Inferior parietal cortex (tissue), 1 donor: ENCODE results near the gene PFKFB1.

Experiments
- DNase-seq: peaks from one replicate; pipeline ENCODE4 v3.0.0-alpha.2; 2016; ENCODE audit errors: extremely low spot score

Gene PFKFB1

DNA sequence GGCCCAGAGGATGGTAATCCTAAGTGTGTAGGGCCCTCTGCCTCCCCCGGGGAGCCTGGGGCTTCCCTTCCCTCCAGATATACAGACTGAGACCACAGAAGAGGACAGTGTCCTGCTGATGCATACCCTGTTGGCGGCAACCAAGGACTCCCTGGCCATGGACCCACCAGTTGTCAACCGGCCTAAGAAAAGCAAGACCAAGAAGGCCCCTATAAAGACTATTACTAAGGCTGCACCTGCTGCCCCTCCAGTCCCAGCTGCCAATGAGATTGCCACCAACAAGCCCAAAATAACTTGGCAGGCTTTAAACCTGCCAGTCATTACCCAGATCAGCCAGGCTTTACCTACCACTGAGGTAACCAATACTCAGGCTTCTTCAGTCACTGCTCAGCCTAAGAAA is 71.4 kb downstream of the PFKFB1 start:
- DNase-seq, result no peak

DNA sequence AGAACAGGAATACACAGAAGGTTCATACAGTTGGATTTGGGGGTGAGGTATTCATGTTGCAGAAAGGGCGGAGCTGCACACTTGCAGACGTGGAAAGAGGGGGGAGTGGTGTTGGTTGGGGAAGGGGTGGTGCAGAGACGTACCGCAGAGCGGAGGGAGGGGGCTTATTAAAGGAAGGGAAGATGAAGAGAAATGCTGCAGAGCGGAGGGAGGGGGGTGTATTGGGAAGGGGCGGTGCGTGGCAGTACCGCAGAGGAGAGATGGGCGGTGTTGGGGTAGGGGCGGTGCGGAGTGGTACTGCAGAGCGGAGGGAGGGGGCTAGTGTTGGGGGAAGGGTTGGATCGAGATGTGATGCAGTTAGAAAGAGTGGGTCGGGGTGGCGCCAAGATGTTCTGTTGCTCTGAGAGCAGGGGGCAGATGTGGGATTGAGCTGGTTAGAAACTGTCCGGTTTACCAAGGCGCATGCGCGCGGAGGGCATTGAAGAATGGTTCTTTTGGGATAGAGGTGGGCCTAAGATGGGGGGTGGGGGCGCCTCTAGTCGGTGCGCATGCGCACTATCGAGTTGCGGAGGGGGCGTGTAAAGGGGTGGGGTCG is 72.5 kb downstream of the PFKFB1 start:
- peak; percentile 64 for DNase-seq

DNA sequence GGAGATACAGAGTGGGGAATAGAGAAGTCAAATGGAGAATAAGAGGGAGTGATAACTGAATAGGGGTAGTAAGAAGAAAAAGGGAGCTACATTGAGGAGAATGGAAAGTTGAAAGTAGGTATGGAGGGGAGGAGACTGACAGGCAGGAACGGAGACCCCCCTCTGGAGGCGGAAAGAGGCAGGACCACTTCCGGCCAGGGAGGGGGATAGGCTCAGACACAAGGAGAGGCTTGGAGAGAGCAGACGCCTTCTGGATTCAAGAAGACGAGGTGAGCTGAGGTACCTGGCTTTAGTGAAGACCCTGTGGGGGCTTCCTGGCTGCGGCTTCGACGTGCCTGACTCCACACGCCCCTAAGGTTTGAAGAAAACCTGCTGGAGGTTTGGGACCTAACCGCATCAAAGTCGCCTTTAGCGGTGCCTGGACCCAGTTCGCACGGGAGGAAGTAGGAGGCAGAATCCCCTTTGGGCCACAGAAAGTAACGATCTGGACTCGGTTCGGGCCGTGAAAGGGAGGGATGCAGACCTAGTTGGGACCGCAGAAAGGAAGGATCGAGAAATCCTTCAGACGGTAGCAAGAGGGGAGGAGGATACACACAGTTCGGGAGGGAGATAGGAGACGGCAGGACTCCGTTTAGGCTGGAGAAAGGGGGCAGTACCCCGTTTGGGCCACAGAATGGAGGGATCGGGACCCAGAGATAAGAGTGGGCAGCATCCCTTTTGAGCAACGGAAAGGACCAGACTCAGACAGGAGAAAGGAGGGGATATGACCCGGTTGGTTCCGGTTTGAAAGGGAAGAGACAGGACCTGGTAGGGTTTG is 73.2 kb downstream of the PFKFB1 start, which contains the start of gene TRO:
Gene TRO, plus strand, starts transcription at position 215 of the 817 bp plus-strand sequence. CDS start 1,423 bp downstream, outside the sequence.
- DNase-seq, result peak; percentile 7

DNA sequence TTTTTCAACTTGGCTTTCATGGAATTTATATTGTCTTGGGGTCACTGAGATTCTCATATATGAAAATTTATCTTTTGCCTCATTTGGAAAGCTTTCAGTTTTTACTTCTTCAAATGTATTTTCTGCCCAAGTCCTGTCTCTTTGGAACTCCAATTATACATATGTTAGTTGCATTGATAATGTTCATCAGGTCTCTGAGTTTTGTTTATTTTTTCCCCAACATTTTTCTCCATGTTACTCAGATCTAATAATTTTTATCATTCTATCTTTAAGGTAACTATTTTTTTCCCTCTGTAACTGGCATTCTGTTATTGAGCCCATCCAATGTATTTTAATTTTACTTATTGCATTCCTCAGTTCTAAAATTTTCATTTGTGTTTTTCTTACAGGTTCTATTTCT is 84.0 kb downstream of the PFKFB1 start:
- no peak for DNase-seq

DNA sequence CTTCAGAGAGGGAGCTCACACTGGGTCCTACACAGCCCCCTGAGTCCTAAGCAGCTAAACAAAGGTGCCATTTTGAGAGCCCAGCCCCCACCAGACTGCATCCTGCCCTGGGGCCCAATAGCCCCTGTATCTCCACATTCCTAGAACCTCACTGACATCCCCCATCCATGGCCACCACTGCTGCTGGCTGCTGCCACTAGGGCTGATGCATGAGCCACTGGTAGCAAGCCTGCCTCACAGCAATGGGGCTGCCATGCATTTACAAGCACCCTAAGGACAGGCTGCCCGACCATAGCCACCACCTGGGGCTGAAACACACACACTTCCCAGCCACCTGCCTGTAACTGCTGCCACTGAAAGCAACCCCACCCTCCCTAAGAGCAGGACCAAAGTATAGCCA is 99.8 kb downstream of the PFKFB1 start:
- no peak for DNase-seq

DNA sequence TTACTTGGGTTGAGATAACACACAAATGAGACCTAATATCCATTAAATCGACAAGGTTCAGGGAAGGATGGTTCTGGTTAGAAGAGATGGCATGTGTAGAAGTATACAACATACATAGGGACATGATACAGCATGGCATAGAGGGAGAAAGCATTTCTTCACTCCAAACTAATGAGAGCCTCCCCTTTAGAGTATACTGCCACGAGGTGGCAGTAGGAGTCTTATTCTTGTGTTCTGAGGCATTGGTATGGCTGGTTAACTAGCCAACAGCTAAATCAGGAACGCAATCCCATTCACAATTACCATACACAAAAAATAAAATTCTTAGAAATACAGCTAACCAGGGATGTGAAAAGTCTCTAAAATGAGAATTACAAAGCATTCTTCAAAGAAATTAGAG is 102.4 kb downstream of the PFKFB1 start:
- peak; percentile 49 for DNase-seq

DNA sequence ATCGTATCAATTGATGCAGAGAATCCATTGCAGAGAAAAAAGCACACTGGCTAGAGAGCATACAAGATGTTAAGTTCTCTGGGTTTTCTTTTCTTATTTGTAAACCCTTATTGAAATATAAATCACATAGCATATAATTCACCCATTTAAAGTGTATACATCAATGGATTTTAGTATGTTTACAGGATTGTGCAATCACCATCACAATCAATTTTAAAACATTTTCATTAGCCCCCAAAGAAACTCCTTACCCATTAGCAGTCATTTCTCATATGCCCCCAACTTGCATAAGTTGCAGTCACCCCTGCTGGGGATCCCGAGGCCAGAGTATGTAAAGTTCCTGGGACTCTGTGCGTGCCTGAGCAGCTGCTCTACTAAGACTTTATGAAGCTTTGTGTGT is 108.2 kb downstream of the PFKFB1 start:
- no peak for DNase-seq
